Measurements from ENCODE around the gene DNAJB11.

- TF ChIP-seq CTCF (IDR thresholded peaks at IDR 0.05) (no peak), POLR2A (IDR thresholded peaks at IDR 0.05) (no peak)
Measured at GRCh38 chr3:186530415-186530814, 40.1 kb upstream of the DNAJB11 start.

All from body of pancreas (tissue), 4 donors.